PC-9 (cell line): ENCODE data around the gene RNF144A. TPM values are rescaled to one million over a fixed set of nuclear protein-coding genes. Genes with fewer than 3 reads are reported as not detected.

ENCODE experiments used
- BruUV-seq: library from RNA; stranded (reverse); fragments of 400-500 nt; replicated peaks from 2 replicates; lab custom pipeline; 2021; lab: Mats Ljungman, UMichigan
- CTCF ChIA-PET: fragments of 300-600 bp; sonication (Branson Sonifier 250); formaldehyde crosslinking; loops from one replicate; lab custom pipeline; 2022; ENCODE audit warnings: antibody characterized with exemption; lab: Charles Lee
- POLR2A ChIA-PET: fragments of 300-600 bp; sonication (Branson Sonifier 250); formaldehyde crosslinking; loops from one replicate; lab custom pipeline; 2022; ENCODE audit warnings: antibody characterized with exemption; ENCODE audit not compliant: unreplicated experiment; lab: Charles Lee
- DNase-seq, 2 experiments: peaks; one replicate each; pipeline versions ENCODE4 v3.0.0 to v3.0.0-alpha.2; 2015 to 2022; ENCODE audit warnings: mixed read lengths in 1 of 2
- H2AFZ ChIP-seq: fragments of 200-600 bp; sonication (generic); 2 replicates; pipeline ENCODE4 v1.8.1; 2017; ENCODE audit warnings: antibody characterized with exemption
- H3F3A ChIP-seq: fragments of 200-600 bp; sonication (generic); 2 replicates; pipeline ENCODE4 v1.8.1; 2017; ENCODE audit warnings: antibody characterized with exemption, mild to moderate bottlenecking, low read depth; ENCODE audit not compliant: insufficient read depth
- H3K27ac ChIP-seq: fragments of 200-600 bp; sonication (generic); 2 replicates; pipeline ENCODE4 v1.6.1; 2016; ENCODE audit warnings: mixed run types
- H3K27me3 ChIP-seq: fragments of 200-600 bp; sonication (generic); 2 replicates; pipeline ENCODE4 v1.6.1; 2016; ENCODE audit warnings: low read depth, mixed run types; ENCODE audit not compliant: insufficient read depth
- H3K36me3 ChIP-seq: fragments of 200-600 bp; sonication (generic); 2 replicates; pipeline ENCODE4 v1.6.1; 2016; ENCODE audit warnings: low read depth, mixed run types
- H3K4me1 ChIP-seq: fragments of 200-600 bp; sonication (generic); replicated peaks from 2 replicates; pipeline ENCODE4 v1.6.1; 2016; ENCODE audit warnings: mixed run types; ENCODE audit not compliant: insufficient read depth
- H3K4me2 ChIP-seq: fragments of 200-600 bp; sonication (generic); 2 replicates; pipeline ENCODE4 v1.6.1; 2017; ENCODE audit warnings: mixed run types
- H3K4me3 ChIP-seq: fragments of 200-600 bp; sonication (generic); 2 replicates; pipeline ENCODE4 v1.6.1; 2016; ENCODE audit warnings: mixed run types
- H3K79me2 ChIP-seq: fragments of 200-600 bp; sonication (generic); 2 replicates; pipeline ENCODE4 v1.6.1; 2017; ENCODE audit warnings: low read depth, mixed run types
- H3K9me2 ChIP-seq: fragments of 200-600 bp; sonication (generic); 2 replicates; pipeline ENCODE4 v1.8.1; 2017; ENCODE audit warnings: mild to moderate bottlenecking; ENCODE audit not compliant: insufficient read depth
- H3K9me3 ChIP-seq: fragments of 200-600 bp; sonication (generic); 2 replicates; pipeline ENCODE4 v1.8.1; 2016; ENCODE audit warnings: low read depth; ENCODE audit not compliant: insufficient read depth
- H4K20me1 ChIP-seq: fragments of 200-600 bp; sonication (generic); 2 replicates; pipeline ENCODE4 v1.8.1; 2017; ENCODE audit not compliant: insufficient read depth
- CTCF ChIP-seq: fragments of 200-600 bp; sonication (generic); conservative IDR thresholded peaks from 2 replicates; pipeline ENCODE4 v1.6.1; 2017; ENCODE audit warnings: mixed run types, antibody characterized with exemption, mild to moderate bottlenecking, moderate library complexity
- EZH2 ChIP-seq: fragments of 200-600 bp; sonication (generic); IDR thresholded peaks from 2 replicates; pipeline ENCODE4 v1.8.0; 2017; ENCODE audit warnings: antibody characterized with exemption, low read depth
- intact Hi-C: fragments of 100-400 bp; cut with micrococcal nuclease; formaldehyde crosslinking; loops from one replicate; pipeline ENCODE4 v1.10.0; 2022; ENCODE audit not compliant: unreplicated experiment
- total RNA-seq: library from RNA; stranded (reverse); gene quantifications from 2 replicates; pipeline ENCODE4 v1.2.3, GENCODE V29; 2021

The RNF144A gene
- total RNA-seq, 1 experiment from 2014 or later, result 0.94 TPM

- no peak overlapping the region for H3K4me3 ChIP-seq
- no peaks in the 10 kb centered on the region for H3K27me3 ChIP-seq
- no peaks in the 10 kb centered on the region for H3K4me1 ChIP-seq
- no peak overlapping the region for H3K4me2 ChIP-seq
- no peak overlapping the region for H2AFZ ChIP-seq
- no peaks in the 10 kb centered on the region for H3K9me3 ChIP-seq
- no peaks in the 10 kb centered on the region for H4K20me1 ChIP-seq
- no peaks in the 10 kb centered on the region for H3K36me3 ChIP-seq
- no TSS peak for BruUV-seq
- no peaks in the 10 kb centered on the region for H3K79me2 ChIP-seq
- intact Hi-C loops, result no loop called here
- ChIA-PET POLR2A (no interaction called here), CTCF (no interaction called here)
- no peak overlapping the region for H3K27ac ChIP-seq
- H3F3A ChIP-seq, result no peaks in the 10 kb centered on the region
- no peak for DNase-seq
- TF ChIP-seq CTCF, result no peak
- no peak for TF ChIP-seq EZH2
- no peaks in the 10 kb centered on the region for H3K9me2 ChIP-seq
Observed at GRCh38 chr2:6947929-6948676, 30.9 kb downstream of the RNF144A start.

- H3K9me2 ChIP-seq, result no peaks in the 10 kb centered on the region
- H3K79me2 ChIP-seq, result no peaks in the 10 kb centered on the region
- H3F3A ChIP-seq, result no peaks in the 10 kb centered on the region
- H3K4me2 ChIP-seq, result no peak overlapping the region
- no peaks in the 10 kb centered on the region for H4K20me1 ChIP-seq
- no peak overlapping the region for H2AFZ ChIP-seq
- no TSS peak for BruUV-seq
- no peaks in the 10 kb centered on the region for H3K36me3 ChIP-seq
- intact Hi-C loops, result no loop called here
- no peak for DNase-seq
- H3K4me1 ChIP-seq, result no peaks in the 10 kb centered on the region
- CTCF ChIA-PET, result no interaction called here
- POLR2A ChIA-PET, result no interaction called here
- no peak overlapping the region for H3K27ac ChIP-seq
- no peaks in the 10 kb centered on the region for H3K9me3 ChIP-seq
- H3K27me3 ChIP-seq, result no peaks in the 10 kb centered on the region
- TF ChIP-seq CTCF (no peak), EZH2 (no peak)
- H3K4me3 ChIP-seq, result no peak overlapping the region
Observed at GRCh38 chr2:6948677-6949351, 31.6 kb downstream of the RNF144A start.

- H3K9me2 ChIP-seq, result no peaks in the 10 kb centered on the region
- no peak overlapping the region for H2AFZ ChIP-seq
- CTCF ChIA-PET, result no interaction called here
- H3K36me3 ChIP-seq, result no peaks in the 10 kb centered on the region
- H3F3A ChIP-seq, result no peaks in the 10 kb centered on the region
- DNase-seq, result no peak
- H3K4me2 ChIP-seq, result no peak overlapping the region
- H3K27ac ChIP-seq, result no peak overlapping the region
- intact Hi-C loops, result no loop called here
- BruUV-seq, result no TSS peak
- H3K4me1 ChIP-seq, result no peaks in the 10 kb centered on the region
- H3K4me3 ChIP-seq, result no peak overlapping the region
- no peaks in the 10 kb centered on the region for H3K27me3 ChIP-seq
- H4K20me1 ChIP-seq, result no peaks in the 10 kb centered on the region
- H3K79me2 ChIP-seq, result no peaks in the 10 kb centered on the region
- POLR2A ChIA-PET, result no interaction called here
- no peaks in the 10 kb centered on the region for H3K9me3 ChIP-seq
- no peak for TF ChIP-seq EZH2
- TF ChIP-seq CTCF, result no peak
Observed at GRCh38 chr2:6951046-6951445, 33.8 kb downstream of the RNF144A start.
